Retinal pigment epithelial cell (primary cell): ENCODE data around the gene SUFU.

Source experiments
- DNase-seq: peaks from one replicate; pipeline ENCODE4 v3.0.0-alpha.2; 2010; ENCODE audit warnings: low read depth
- H3K4me3 ChIP-seq: 2 replicates; pipeline ENCODE4 v1.5.1; 2011; ENCODE audit warnings: mild to moderate bottlenecking, low read length, control low read depth, moderate library complexity
- TF ChIP-seq, protein P1 (sequence below): conservative IDR thresholded peaks from 2 replicates; pipeline ENCODE4 v1.5.1; 2011; ENCODE audit warnings: low read depth, low read length, control low read depth, inconsistent platforms

SUFU gene

DNA sequence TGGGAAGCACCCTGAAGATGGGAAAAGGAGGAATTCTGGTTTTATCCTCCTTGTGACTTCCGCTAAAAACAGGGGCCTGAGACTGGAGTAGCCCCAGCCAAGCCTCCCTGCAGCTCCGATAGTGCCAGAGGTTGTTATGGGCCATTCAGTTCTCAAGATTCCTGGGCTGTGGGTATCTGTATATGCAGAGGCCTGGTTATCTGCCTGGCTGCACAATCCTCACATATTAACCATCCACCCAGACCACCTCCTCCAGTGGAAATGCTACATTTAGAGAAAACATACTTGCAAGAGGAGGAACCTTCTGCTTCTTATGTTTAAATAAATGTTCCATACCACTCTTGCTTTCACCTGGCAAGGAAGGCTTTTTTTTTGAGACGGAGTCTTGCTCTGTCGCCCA lies 175.8 kb downstream of the SUFU start:
- H3K4me3 ChIP-seq = no peak overlapping the region
- no peak for DNase-seq
- TF ChIP-seq, protein P1, sequence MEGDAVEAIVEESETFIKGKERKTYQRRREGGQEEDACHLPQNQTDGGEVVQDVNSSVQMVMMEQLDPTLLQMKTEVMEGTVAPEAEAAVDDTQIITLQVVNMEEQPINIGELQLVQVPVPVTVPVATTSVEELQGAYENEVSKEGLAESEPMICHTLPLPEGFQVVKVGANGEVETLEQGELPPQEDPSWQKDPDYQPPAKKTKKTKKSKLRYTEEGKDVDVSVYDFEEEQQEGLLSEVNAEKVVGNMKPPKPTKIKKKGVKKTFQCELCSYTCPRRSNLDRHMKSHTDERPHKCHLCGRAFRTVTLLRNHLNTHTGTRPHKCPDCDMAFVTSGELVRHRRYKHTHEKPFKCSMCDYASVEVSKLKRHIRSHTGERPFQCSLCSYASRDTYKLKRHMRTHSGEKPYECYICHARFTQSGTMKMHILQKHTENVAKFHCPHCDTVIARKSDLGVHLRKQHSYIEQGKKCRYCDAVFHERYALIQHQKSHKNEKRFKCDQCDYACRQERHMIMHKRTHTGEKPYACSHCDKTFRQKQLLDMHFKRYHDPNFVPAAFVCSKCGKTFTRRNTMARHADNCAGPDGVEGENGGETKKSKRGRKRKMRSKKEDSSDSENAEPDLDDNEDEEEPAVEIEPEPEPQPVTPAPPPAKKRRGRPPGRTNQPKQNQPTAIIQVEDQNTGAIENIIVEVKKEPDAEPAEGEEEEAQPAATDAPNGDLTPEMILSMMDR = no peak

DNA sequence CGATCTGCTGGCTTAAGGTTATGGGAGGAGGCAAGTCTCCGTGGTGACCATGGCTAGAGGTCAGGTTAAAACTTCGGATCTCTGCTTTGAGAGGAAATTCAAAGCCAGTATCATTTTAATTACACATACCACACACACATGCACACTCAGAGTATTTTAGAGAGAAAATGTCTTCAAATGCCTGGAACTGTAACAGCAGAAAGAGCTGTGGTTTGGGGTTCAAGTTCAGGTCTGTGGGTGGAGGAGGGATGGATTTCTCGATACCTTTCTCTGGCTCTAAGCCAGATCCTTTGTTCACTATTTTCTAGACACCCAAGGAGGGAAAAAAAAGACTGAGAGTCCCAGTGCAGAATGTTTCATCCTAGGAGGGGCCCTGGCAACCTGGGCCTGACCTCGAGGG lies 177.9 kb downstream of the SUFU start:
- DNase-seq = no peak
- TF ChIP-seq, protein P1 = no peak
- H3K4me3 ChIP-seq = no peak overlapping the region

DNA sequence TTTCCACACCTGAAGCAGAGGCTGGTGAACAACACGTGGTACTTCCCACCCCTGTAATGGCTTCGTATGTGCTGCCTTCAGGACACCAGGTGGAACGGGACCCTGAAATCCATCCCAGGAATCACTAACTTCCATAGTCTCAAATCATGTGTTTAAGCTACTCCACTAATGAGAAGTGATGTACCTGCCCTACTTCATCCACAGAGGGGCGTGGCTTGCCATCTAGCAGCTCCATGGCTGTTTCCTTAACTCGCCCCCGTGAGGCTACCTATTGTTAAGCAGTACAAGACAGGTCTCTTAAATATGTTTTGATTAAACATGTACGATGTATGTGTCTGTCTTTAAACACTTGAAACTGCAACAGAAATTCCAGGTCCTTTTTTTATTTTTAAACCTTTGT lies 178.6 kb downstream of the SUFU start:
- TF ChIP-seq, protein P1 = no peak
- no peak for DNase-seq
- H3K4me3 ChIP-seq = no peak overlapping the region

DNA sequence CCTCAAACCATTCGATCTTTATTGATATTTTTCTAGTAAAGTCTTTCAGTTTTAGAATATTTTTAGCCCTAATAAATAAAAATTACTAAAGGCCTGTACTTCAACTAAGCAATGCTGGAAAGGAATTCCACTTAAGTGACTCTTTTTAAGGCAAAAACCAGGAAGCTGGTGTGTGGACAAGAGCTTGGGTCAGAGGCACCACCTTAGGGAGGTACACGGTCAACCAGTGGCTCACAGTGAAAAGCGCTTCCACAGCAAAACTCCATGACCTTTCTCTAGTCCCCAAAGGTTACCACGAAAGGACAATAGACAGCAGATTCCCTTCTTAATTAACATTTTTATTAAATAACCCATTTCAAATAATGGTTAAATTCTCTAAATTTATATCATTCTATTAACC lies 179.2 kb downstream of the SUFU start:
- DNase-seq = no peak
- TF ChIP-seq, protein P1 = no peak
- no peak overlapping the region for H3K4me3 ChIP-seq
